Esophagus muscularis mucosa (tissue), 4 donors: ENCODE measurements around the gene OSBPL3. TPM values are rescaled to one million over a fixed set of nuclear protein-coding genes. Genes with fewer than 3 reads are reported as not detected.

ENCODE experiments used
- DNase-seq: peaks from one replicate; pipeline ENCODE4 v3.0.0-alpha.2; 2017; ENCODE audit errors: extremely low spot score
- H3K27ac ChIP-seq, 4 donors: fragments of 200-600 bp; sonication (generic); replicated peaks in 1 of 4; 1 replicate in 3 of 4; 2 replicates in 1 of 4; pipeline ENCODE4 v1.5.1; 2016 to 2019; ENCODE audit warnings: mild to moderate bottlenecking in 1 of 4
- H3K27me3 ChIP-seq, 4 donors: fragments of 200-600 bp; sonication (generic); one replicate each; pipeline versions ENCODE4 v1.5.1 to v1.6.0; 2016 to 2019
- H3K36me3 ChIP-seq, 4 donors: fragments of 200-600 bp; sonication (generic); one replicate each; pipeline ENCODE4 v1.5.1; 2016 to 2019
- H3K4me1 ChIP-seq, 4 donors: fragments of 200-600 bp; sonication (generic); one replicate each; pipeline ENCODE4 v1.5.1; 2016 to 2019
- H3K4me3 ChIP-seq, 4 donors: fragments of 200-600 bp; sonication (generic); 1 replicate in 2 of 4; 2 replicates in 2 of 4; pipeline ENCODE4 v1.5.1; 2016 to 2019; ENCODE audit warnings: mild to moderate bottlenecking in 4 of 4, moderate library complexity in 1 of 4
- H3K9me3 ChIP-seq, 4 donors: fragments of 200-600 bp; sonication (generic); 1 replicate in 3 of 4; 2 replicates in 1 of 4; pipeline ENCODE4 v1.5.1; 2016 to 2019
- CTCF ChIP-seq, 3 experiments: fragments of 200-600 bp in 2 of 3; fragments of 450-650 bp in 1 of 3; sonication (generic) in 2 of 3; IDR thresholded peaks; one replicate each; pipeline ENCODE4 v1.5.1; 2017 to 2019; ENCODE audit warnings: antibody characterized with exemption in 3 of 3, mild to moderate bottlenecking in 2 of 3, moderate library complexity in 1 of 3
- EP300 ChIP-seq: sonication (generic); formaldehyde crosslinking; IDR thresholded peaks from one replicate; pipeline ENCODE4 v1.6.1; 2017; ENCODE audit warnings: antibody characterized with exemption
- POLR2A ChIP-seq: fragments of 450-650 bp; IDR thresholded peaks from one replicate; pipeline ENCODE4 v1.6.1; 2017; ENCODE audit warnings: antibody characterized with exemption, moderate library complexity, mild to moderate bottlenecking, low read depth
- POLR2AphosphoS5 ChIP-seq, 2 donors: sonication (generic); formaldehyde crosslinking; IDR thresholded peaks; one replicate each; pipeline ENCODE4 v1.6.1; 2017; ENCODE audit warnings: antibody characterized with exemption in 2 of 2
- WGBS: methylation state at CpG from one replicate; pipeline ENCODE4 v1.1.5; 2018; 5-methylcytosine and 5-hydroxymethylcytosine counted together
- intact Hi-C: fragments of 100-400 bp; cut with DNase I; formaldehyde crosslinking; loops from one replicate; pipeline ENCODE4 v1.15.1; 2023
- total RNA-seq, 4 donors: library from RNA; depleted of rRNA; stranded (reverse); fragments of >200 nt; gene quantifications; one replicate each; pipeline versions ENCODE4 v1.1.0 to v1.2.1, GENCODE V29; 2016

OSBPL3 gene
- total RNA-seq, 4 donors from 2014 or later = 2.6 to 4.6 (median 3.3) TPM

GRCh38 chr7:24942226-24942625, 37.8 kb downstream of the OSBPL3 start:
- no peak for TF ChIP-seq POLR2AphosphoS5 (IDR thresholded peaks at IDR 0.05)
- no peak for TF ChIP-seq EP300
- TF ChIP-seq POLR2A = no peak
- H3K4me3 ChIP-seq = no peak overlapping the region
- intact Hi-C loops = no loop called here
- no peak for DNase-seq
- no peaks in the 10 kb centered on the region for H3K27me3 ChIP-seq
- no peaks in the 10 kb centered on the region for H3K4me1 ChIP-seq
- no peaks in the 10 kb centered on the region for H3K9me3 ChIP-seq
- no peaks in the 10 kb centered on the region for H3K36me3 ChIP-seq
- H3K27ac ChIP-seq = no peak overlapping the region
- 92% methylated on average over 5 of the region's 5 CpGs for WGBS

GRCh38 chr7:24939416-24939815, 40.6 kb downstream of the OSBPL3 start:
- no peak overlapping the region for H3K27ac ChIP-seq
- TF ChIP-seq CTCF (IDR thresholded peaks at IDR 0.05) (no peak), EP300 (no peak), POLR2A (no peak), POLR2AphosphoS5 (IDR thresholded peaks at IDR 0.05) (no peak)
- H3K4me1 ChIP-seq = peaks cover 0 to 3% (median 0%) of the 10 kb centered on the region in 4 donors
- no peaks in the 10 kb centered on the region for H3K36me3 ChIP-seq
- 73% methylated on average over 1 of the region's 1 CpG for WGBS
- H3K27me3 ChIP-seq = no peaks in the 10 kb centered on the region
- no peak overlapping the region for H3K4me3 ChIP-seq
- intact Hi-C loops = no loop called here
- H3K9me3 ChIP-seq = no peaks in the 10 kb centered on the region
- no peak for DNase-seq

GRCh38 chr7:24936121-24936824, 43.7 kb downstream of the OSBPL3 start:
- intact Hi-C loops = no loop called here
- H3K27ac ChIP-seq = no peak overlapping the region
- DNase-seq = no peak
- H3K27me3 ChIP-seq = no peaks in the 10 kb centered on the region
- no peaks in the 10 kb centered on the region for H3K36me3 ChIP-seq
- TF ChIP-seq POLR2A = no peak
- no peak for TF ChIP-seq EP300
- no peak for TF ChIP-seq CTCF (IDR thresholded peaks at IDR 0.05)
- TF ChIP-seq POLR2AphosphoS5 (IDR thresholded peaks at IDR 0.05) = no peak
- no peak overlapping the region for H3K4me3 ChIP-seq
- WGBS = 85% methylated on average over 3 of the region's 3 CpGs
- H3K4me1 ChIP-seq = peaks cover 0 to 3% (median 0%) of the 10 kb centered on the region in 4 donors
- no peaks in the 10 kb centered on the region for H3K9me3 ChIP-seq

GRCh38 chr7:24933298-24933697, 46.7 kb downstream of the OSBPL3 start:
- Histone ChIP-seq H3K4me3 (no peak overlapping the region), H3K4me1 (peaks cover 0 to 3% (median 0%) of the 10 kb centered on the region in 4 donors), H3K27ac (no peak overlapping the region), H3K27me3 (no peaks in the 10 kb centered on the region), H3K36me3 (no peaks in the 10 kb centered on the region), H3K9me3 (no peaks in the 10 kb centered on the region)
- 92% methylated on average over 2 of the region's 2 CpGs for WGBS
- TF ChIP-seq CTCF (IDR thresholded peaks at IDR 0.05) (no peak), POLR2AphosphoS5 (IDR thresholded peaks at IDR 0.05) (no peak), POLR2A (no peak), EP300 (no peak)
- intact Hi-C loops = no loop called here
- DNase-seq = no peak

- Histone ChIP-seq H3K27me3 (no peaks in the 10 kb centered on the region), H3K4me1 (peaks cover 0 to 3% (median under 1%) of the 10 kb centered on the region in 4 donors), H3K9me3 (no peaks in the 10 kb centered on the region), H3K27ac (no peak overlapping the region), H3K4me3 (no peak overlapping the region), H3K36me3 (no peaks in the 10 kb centered on the region)
- DNase-seq = no peak
- 92% methylated on average over 10 of the region's 10 CpGs for WGBS
- TF ChIP-seq POLR2A (no peak), EP300 (no peak), CTCF (IDR thresholded peaks at IDR 0.05) (no peak), POLR2AphosphoS5 (IDR thresholded peaks at IDR 0.05) (no peak)
- intact Hi-C loops = no loop called here
These were observed 47.2 kb downstream of the OSBPL3 start for GRCh38 chr7:24932815-24933214.
